ENCODE measurements around the gene VTI1A. TPM values are rescaled to one million over a fixed set of nuclear protein-coding genes. Genes with fewer than 3 reads are reported as not detected.
A peak's percentile ranks its signal among the peaks of the same experiment; 100 is the strongest.

Gene VTI1A
- total RNA-seq, 6 donors from 2014 or later: 29.5 to 247 (median 43.0) TPM

DNA sequence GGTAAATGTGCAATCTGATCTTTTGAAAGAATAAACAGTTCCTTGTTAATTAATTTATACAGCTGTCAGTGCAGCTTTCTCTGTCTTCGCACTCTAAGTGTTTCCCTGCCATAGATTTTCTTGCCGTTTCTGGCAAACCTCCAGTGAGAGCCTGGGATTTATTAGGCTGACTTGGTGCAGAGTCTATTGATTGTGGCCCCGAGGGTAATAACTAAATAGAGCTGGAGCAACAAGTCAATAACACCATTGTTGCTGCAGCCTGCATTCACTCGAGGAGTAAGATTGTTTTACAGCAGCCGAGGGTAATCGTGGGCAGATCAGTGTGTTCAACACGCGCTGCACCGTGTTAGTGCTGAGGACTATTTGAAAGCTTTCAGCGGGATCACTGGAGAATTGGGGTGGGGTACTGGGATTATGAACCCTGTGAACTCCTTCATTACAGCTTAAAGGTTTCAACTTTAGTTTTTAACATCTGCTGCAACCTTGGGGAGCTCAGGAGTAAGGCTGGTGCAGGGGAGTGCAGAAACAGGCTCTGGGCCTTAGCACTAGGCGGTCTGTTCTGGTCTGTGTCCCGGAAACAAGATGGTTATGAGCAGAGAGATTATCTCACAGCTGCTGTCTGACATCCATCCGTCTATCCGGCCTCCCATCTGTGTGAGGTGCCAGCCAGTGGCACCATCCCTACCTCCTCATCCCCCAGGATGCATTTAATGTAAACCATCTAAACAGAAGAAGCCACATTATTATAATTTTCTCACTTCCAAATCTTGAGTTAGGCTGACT, 329.1 kb downstream of the VTI1A start:
- no peaks in the 10 kb centered on the region for H3K9me3 ChIP-seq
- 90 to 91% methylated on average over 14 of the region's 14 CpGs for WGBS, 2 donors
- H3K4me3 ChIP-seq: no peak overlapping the region
- ATAC-seq (ENCODE audit: low FRiP score in 2 of 2) (no peak), DNase-seq (no peak)
- H3K36me3 ChIP-seq: no peaks in the 10 kb centered on the region
- H3K27ac ChIP-seq: no peak overlapping the region
- no peaks in the 10 kb centered on the region for H3K27me3 ChIP-seq
- TF ChIP-seq POLR2A (IDR thresholded peaks at IDR 0.05): no peak
- TF ChIP-seq, protein P1, sequence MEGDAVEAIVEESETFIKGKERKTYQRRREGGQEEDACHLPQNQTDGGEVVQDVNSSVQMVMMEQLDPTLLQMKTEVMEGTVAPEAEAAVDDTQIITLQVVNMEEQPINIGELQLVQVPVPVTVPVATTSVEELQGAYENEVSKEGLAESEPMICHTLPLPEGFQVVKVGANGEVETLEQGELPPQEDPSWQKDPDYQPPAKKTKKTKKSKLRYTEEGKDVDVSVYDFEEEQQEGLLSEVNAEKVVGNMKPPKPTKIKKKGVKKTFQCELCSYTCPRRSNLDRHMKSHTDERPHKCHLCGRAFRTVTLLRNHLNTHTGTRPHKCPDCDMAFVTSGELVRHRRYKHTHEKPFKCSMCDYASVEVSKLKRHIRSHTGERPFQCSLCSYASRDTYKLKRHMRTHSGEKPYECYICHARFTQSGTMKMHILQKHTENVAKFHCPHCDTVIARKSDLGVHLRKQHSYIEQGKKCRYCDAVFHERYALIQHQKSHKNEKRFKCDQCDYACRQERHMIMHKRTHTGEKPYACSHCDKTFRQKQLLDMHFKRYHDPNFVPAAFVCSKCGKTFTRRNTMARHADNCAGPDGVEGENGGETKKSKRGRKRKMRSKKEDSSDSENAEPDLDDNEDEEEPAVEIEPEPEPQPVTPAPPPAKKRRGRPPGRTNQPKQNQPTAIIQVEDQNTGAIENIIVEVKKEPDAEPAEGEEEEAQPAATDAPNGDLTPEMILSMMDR (IDR thresholded peaks at IDR 0.05): no peak
- TF ChIP-seq POLR2AphosphoS5 (IDR thresholded peaks at IDR 0.05): no peak
- TF ChIP-seq EP300 (IDR thresholded peaks at IDR 0.05): no peak
- peaks cover 0 to 6% (median 5%) of the 10 kb centered on the region in 4 donors for H3K4me1 ChIP-seq

DNA sequence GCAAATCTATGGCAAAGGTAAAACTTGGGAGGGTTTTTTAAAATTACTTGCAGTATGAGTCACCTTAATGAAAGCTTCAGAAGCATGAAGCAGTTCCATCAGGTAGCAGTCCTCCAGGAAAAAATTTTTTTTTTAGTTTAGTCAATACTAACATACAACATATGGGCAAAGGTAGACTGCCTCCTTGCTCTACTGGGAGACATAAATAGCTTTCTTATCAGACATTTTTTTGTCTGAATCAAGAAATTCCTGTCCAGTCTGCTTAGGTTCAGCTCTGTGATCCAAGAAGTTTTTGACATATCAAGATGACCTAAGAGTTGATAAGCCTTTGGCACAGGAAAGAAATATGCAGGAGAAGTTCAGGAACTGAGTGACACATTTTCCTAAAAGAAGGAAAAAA, 331.6 kb downstream of the VTI1A start:
- Histone ChIP-seq H3K4me3 (no peak overlapping the region), H3K27me3 (no peaks in the 10 kb centered on the region), H3K36me3 (no peaks in the 10 kb centered on the region), H3K9me3 (no peaks in the 10 kb centered on the region), H3K4me1 (peaks cover 0 to 6% (median 5%) of the 10 kb centered on the region in 4 donors), H3K27ac (no peak overlapping the region)
- no peak for DNase-seq
- TF ChIP-seq, protein P1 (IDR thresholded peaks at IDR 0.05): no peak
- no peak for TF ChIP-seq POLR2AphosphoS5 (IDR thresholded peaks at IDR 0.05)
- no peak for TF ChIP-seq POLR2A (IDR thresholded peaks at IDR 0.05)
- TF ChIP-seq EP300 (IDR thresholded peaks at IDR 0.05): no peak
- no peak for ATAC-seq (ENCODE audit: low FRiP score in 2 of 2)

DNA sequence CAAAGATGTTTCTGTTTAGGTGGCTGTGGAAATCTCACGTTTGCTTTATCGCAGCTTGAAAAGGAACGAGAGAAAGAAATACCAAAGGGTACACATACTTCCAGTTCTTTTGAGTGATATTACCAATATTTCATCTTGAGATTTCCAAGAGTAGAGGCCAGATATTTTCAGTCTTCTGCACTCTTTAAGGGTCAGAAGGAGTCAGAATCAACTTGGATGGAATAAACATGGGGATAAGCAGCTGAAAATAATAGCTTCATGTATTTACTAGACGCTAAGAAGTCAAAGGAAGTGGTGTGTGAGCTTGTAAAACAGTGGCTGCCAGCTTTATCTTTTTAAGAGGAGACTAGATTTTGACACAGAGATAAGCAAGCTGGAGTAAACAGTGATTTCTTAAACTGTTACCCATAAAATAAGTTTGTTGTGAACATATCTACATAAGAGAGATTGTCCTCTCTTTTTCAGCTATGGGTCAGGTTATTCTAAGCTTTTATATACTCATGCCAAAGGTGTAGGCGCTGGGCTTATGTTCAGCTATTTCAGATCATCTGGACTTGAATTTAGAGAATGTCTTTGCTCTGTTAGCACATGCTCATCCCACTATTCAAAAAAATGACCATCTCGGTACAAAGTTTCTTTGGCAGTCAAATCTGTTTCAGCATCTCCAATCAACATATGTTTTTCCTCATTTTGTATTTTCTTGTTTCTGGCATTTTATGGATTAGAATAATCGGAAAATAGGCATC, 332.2 kb downstream of the VTI1A start:
- ATAC-seq (ENCODE audit: low FRiP score in 2 of 2): no peak
- 56 to 60% methylated on average over 7 of the region's 7 CpGs for WGBS, 2 donors

DNA sequence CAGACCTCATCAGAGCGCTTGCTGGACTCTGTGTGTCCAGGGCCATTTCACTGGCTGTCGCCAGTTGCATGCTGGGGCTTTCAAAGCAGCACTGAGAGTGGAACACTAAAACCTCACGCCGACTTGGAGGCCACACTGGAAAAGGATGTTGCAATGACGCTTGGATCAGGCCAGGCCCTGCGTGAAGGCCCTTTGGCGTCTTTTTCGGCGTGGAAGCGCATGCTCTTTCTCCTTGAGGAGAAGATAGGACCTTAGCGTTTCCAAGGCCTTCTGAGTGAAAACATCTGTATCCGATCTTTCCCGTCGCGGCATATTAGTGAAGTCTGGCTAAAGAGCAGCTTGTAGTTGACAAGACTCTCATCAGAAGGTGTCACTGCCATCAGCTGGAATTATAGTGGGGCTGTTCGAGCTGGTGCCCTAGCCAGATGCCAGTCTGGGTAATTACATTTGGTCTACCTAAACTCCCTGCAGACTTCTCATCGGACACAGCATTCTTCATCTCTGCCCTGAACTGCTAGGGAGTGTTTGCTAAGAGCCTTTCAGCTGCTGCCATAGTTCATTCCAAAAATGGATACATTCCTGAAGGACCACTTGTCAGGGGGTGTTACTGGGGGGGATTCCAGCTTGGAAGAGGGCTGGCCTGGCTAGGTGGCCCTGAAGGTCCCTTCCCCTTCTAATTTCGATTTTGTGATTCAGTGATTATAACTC, 335.3 kb downstream of the VTI1A start:
- Histone ChIP-seq H3K36me3 (no peaks in the 10 kb centered on the region), H3K27me3 (no peaks in the 10 kb centered on the region), H3K4me1 (peaks cover 0 to 6% (median 5%) of the 10 kb centered on the region in 4 donors), H3K9me3 (no peaks in the 10 kb centered on the region), H3K4me3 (no peak overlapping the region), H3K27ac (no peak overlapping the region)
- WGBS, 2 donors: 84 to 88% methylated on average over 16 to 18 of the region's 18 CpGs
- DNase-seq (no peak), ATAC-seq (ENCODE audit: low FRiP score in 2 of 2) (peak; percentile 47 to 51)
- TF ChIP-seq, protein P1 (IDR thresholded peaks at IDR 0.05): no peak
- TF ChIP-seq POLR2AphosphoS5 (IDR thresholded peaks at IDR 0.05) (no peak), EP300 (IDR thresholded peaks at IDR 0.05) (no peak), POLR2A (IDR thresholded peaks at IDR 0.05) (no peak)

More for the DNA sequence above, 332.2 kb downstream of the VTI1A start:
- no peak overlapping the region for H3K27ac ChIP-seq
- no peak for DNase-seq
- H3K27me3 ChIP-seq: no peaks in the 10 kb centered on the region
- no peaks in the 10 kb centered on the region for H3K9me3 ChIP-seq
- peaks cover 0 to 6% (median 5%) of the 10 kb centered on the region in 4 donors for H3K4me1 ChIP-seq
- TF ChIP-seq POLR2AphosphoS5 (IDR thresholded peaks at IDR 0.05) (no peak), EP300 (IDR thresholded peaks at IDR 0.05) (no peak), POLR2A (IDR thresholded peaks at IDR 0.05) (no peak)
- TF ChIP-seq, protein P1 (IDR thresholded peaks at IDR 0.05): no peak
- no peak overlapping the region for H3K4me3 ChIP-seq
- H3K36me3 ChIP-seq: no peaks in the 10 kb centered on the region

All from upper lobe of left lung (tissue), 6 donors.